GM23338 (cell line): ENCODE measurements around the gene PER1. TPM values are rescaled to one million over a fixed set of nuclear protein-coding genes. Genes with fewer than 3 reads are reported as not detected.

Experiments used
- ATAC-seq: fragments of 200-7000 bp; cut with Tn5 transposase; 3 replicates; pipeline ENCODE4 v1.9.1; 2020
- DNase-seq: peaks from one replicate; pipeline ENCODE4 v3.0.0-alpha.2; 2015; ENCODE audit warnings: low spot score
- H2AFZ ChIP-seq: fragments of 200-600 bp; sonication (generic); 2 replicates; pipeline ENCODE4 v1.8.0; 2016; ENCODE audit warnings: antibody characterized with exemption, mild to moderate bottlenecking, moderate library complexity
- H3F3A ChIP-seq: fragments of 200-600 bp; sonication (generic); replicated peaks from 2 replicates; pipeline ENCODE4 v1.8.0; 2017; ENCODE audit warnings: antibody characterized with exemption, mixed run types, low read depth
- H3K27ac ChIP-seq: fragments of 200-600 bp; sonication (generic); 2 replicates; pipeline ENCODE4 v1.6.1; 2016; ENCODE audit warnings: low read depth
- H3K27me3 ChIP-seq: fragments of 200-600 bp; sonication (generic); 2 replicates; pipeline ENCODE4 v1.8.0; 2016; ENCODE audit warnings: mild to moderate bottlenecking, mixed run types, moderate library complexity; ENCODE audit not compliant: insufficient read depth
- H3K36me3 ChIP-seq: fragments of 200-600 bp; sonication (generic); 2 replicates; pipeline ENCODE4 v1.8.0; 2016; ENCODE audit warnings: mild to moderate bottlenecking; ENCODE audit not compliant: insufficient read depth
- H3K4me1 ChIP-seq: fragments of 200-600 bp; sonication (generic); 2 replicates; pipeline ENCODE4 v1.8.0; 2016; ENCODE audit warnings: mild to moderate bottlenecking, moderate library complexity; ENCODE audit not compliant: insufficient read depth
- H3K4me2 ChIP-seq: fragments of 200-600 bp; sonication (generic); 2 replicates; pipeline ENCODE4 v1.7.1; 2017; ENCODE audit warnings: mixed run types
- H3K4me3 ChIP-seq: fragments of 200-600 bp; sonication (generic); 2 replicates; pipeline ENCODE4 v1.6.1; 2016; ENCODE audit warnings: mixed run types
- H3K79me2 ChIP-seq: fragments of 200-600 bp; sonication (generic); replicated peaks from 2 replicates; pipeline ENCODE4 v1.8.0; 2017; ENCODE audit warnings: mild to moderate bottlenecking; ENCODE audit not compliant: insufficient read depth
- H3K9me2 ChIP-seq: fragments of 200-600 bp; sonication (generic); 2 replicates; pipeline ENCODE4 v1.8.0; 2017; ENCODE audit not compliant: insufficient read depth
- H4K20me1 ChIP-seq: fragments of 200-600 bp; sonication (generic); replicated peaks from 2 replicates; pipeline ENCODE4 v1.8.0; 2017; ENCODE audit warnings: mild to moderate bottlenecking; ENCODE audit not compliant: insufficient read depth
- H3K27ac Mint-ChIP-seq: 2 replicates; pipeline ENCODE4 v1.8.0; 2020; ENCODE audit warnings: inconsistent platforms, mild to moderate bottlenecking, moderate library complexity, mixed read lengths
- H3K27me3 Mint-ChIP-seq: 3 replicates; pipeline ENCODE4 v1.8.0; 2022; ENCODE audit warnings: low read depth, mild to moderate bottlenecking, moderate library complexity, mixed read lengths, inconsistent platforms; ENCODE audit not compliant: insufficient read depth, poor library complexity
- H3K36me3 Mint-ChIP-seq: 3 replicates; pipeline ENCODE4 v1.8.0; 2021; ENCODE audit warnings: low read depth, mild to moderate bottlenecking, inconsistent platforms, moderate library complexity, mixed read lengths
- H3K4me1 Mint-ChIP-seq: 3 replicates; pipeline ENCODE4 v1.8.0; 2020; ENCODE audit warnings: mild to moderate bottlenecking, inconsistent platforms, mixed read lengths
- H3K4me3 Mint-ChIP-seq: 3 replicates; pipeline ENCODE4 v1.8.0; 2021; ENCODE audit warnings: moderate library complexity, mild to moderate bottlenecking, inconsistent platforms, mixed read lengths
- H3K9me3 Mint-ChIP-seq: 3 replicates; pipeline ENCODE4 v1.8.0; 2020; ENCODE audit warnings: moderate library complexity, mild to moderate bottlenecking, inconsistent platforms, mixed read lengths
- CREB1 ChIP-seq: fragments of 250-450 bp; sonication (Bioruptor Pico); IDR thresholded peaks from 2 replicates; pipeline ENCODE4 v1.5.0; 2020; ENCODE audit warnings: low read depth, mild to moderate bottlenecking, moderate library complexity
- ETS1 ChIP-seq: IDR thresholded peaks from 2 replicates; pipeline ENCODE4 v1.6.1; 2016; ENCODE audit warnings: antibody characterized with exemption
- EZH2 ChIP-seq: fragments of 200-600 bp; sonication (generic); IDR thresholded peaks from one replicate; pipeline ENCODE4 v1.8.0; 2017; ENCODE audit warnings: antibody characterized with exemption, mild to moderate bottlenecking, low read depth; ENCODE audit not compliant: unreplicated experiment
- STAT1 ChIP-seq: IDR thresholded peaks from one replicate; pipeline ENCODE4 v1.6.1; 2016; ENCODE audit warnings: antibody characterized with exemption; ENCODE audit not compliant: unreplicated experiment
- ZNF331 ChIP-seq: fragments of 250-450 bp; sonication (Bioruptor Pico); IDR thresholded peaks from 2 replicates; pipeline ENCODE4 v1.5.0; 2020; ENCODE audit warnings: low read depth, mild to moderate bottlenecking, moderate library complexity
- polyA plus RNA-seq: library from polyadenylated mRNA; unstranded; fragments of >200 nt; fragmentation: Nextera tagmentation; extraction: Ambion mirVana; gene quantifications from 2 replicates; pipeline ENCODE4 v1.2.1, GENCODE V29; 2016
- total RNA-seq: library from RNA; depleted of rRNA; stranded (reverse); fragments of >200 nt; shearing (Covaris generic); gene quantifications from 2 replicates; pipeline ENCODE4 v1.2.3, GENCODE V29; 2014

PER1 gene
- total and polyA plus RNA-seq, 2 experiments from 2014 or later: 12.2 to 36.1 TPM

GRCh38 chr17:8125154-8125946 is 26.9 kb downstream of the PER1 start:
- no peak overlapping the region for H3K27ac Mint-ChIP-seq
- Histone ChIP-seq H2AFZ (0 out of 2 replicates have a peak overlapping the region, but pooled peaks have one; percentile 63), H4K20me1 (peaks cover 6% of the 10 kb centered on the region; the same call in 1 of the 2 replicates), H3K36me3 (no peaks in the 10 kb centered on the region), H3K79me2 (no peaks in the 10 kb centered on the region), H3K9me2 (no peaks in the 10 kb centered on the region), H3K27ac (no peak overlapping the region), H3K27me3 (peaks cover 84% of the 10 kb centered on the region), H3K4me3 (peak overlapping the region; percentile 66), H3K4me2 (peak overlapping the region; percentile 94), H3K4me1 (peaks cover 26% of the 10 kb centered on the region), H3F3A (peaks cover 18% of the 10 kb centered on the region)
- DNase-seq (peak; percentile 74), ATAC-seq (peak; percentile 8)
- H3K4me3 Mint-ChIP-seq: peak overlapping the region; percentile 83
- H3K36me3 Mint-ChIP-seq: peaks cover 4% of the 10 kb centered on the region
- TF ChIP-seq CREB1 (no peak; the same call in 1 of the 2 replicates), STAT1 (no peak), ZNF331 (CRISPR knock-in tag) (no peak), EZH2 (peak; percentile 25)
- peaks cover 32% of the 10 kb centered on the region for H3K4me1 Mint-ChIP-seq
- H3K27me3 Mint-ChIP-seq: peaks cover 88% of the 10 kb centered on the region
- H3K9me3 Mint-ChIP-seq: peaks cover 12% of the 10 kb centered on the region

- Histone ChIP-seq H3K27me3 (peaks cover 76% of the 10 kb centered on the region), H4K20me1 (peaks cover 6% of the 10 kb centered on the region; the same call in 1 of the 2 replicates), H3K4me3 (peak overlapping the region; percentile 66), H3K4me2 (peak overlapping the region; percentile 94), H3F3A (peaks cover 18% of the 10 kb centered on the region), H3K27ac (no peak overlapping the region), H3K79me2 (no peaks in the 10 kb centered on the region), H3K4me1 (peaks cover 26% of the 10 kb centered on the region), H3K9me2 (no peaks in the 10 kb centered on the region), H3K36me3 (no peaks in the 10 kb centered on the region), H2AFZ (peak overlapping the region; percentile 67; the same call in 1 of the 2 replicates)
- H3K4me3 Mint-ChIP-seq: peak overlapping the region; percentile 83
- H3K27ac Mint-ChIP-seq: no peak overlapping the region
- TF ChIP-seq EZH2 (peak; percentile 72), ETS1 (no peak)
- ATAC-seq (no peak), DNase-seq (no peak)
- peaks cover 90% of the 10 kb centered on the region for H3K27me3 Mint-ChIP-seq
- H3K36me3 Mint-ChIP-seq: peaks cover 9% of the 10 kb centered on the region
- peaks cover 18% of the 10 kb centered on the region for H3K9me3 Mint-ChIP-seq
- H3K4me1 Mint-ChIP-seq: peaks cover 32% of the 10 kb centered on the region
These were observed 27.7 kb downstream of the PER1 start for GRCh38 chr17:8124350-8125153.
